ENCODE measurements around the gene CXCL5.

DNA sequence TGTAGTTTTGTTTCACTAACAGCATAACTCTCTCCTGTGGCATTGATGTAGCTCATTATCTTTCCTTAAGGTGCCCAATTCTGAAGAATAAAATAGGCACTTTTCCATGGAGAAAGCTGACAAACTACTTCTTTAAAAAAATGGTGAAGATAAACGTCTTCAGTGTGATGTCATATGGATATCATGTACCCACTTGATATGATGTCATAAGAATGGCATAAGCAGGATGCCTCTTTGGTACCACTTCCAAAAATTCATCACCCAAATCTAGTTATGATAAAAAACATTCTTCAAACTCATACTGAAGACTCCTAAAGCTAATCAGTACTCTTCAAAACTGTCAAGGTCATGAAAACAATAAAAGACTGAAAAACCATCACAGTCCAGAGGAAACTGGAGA lies 42.9 kb upstream of the CXCL5 start:
- TF ChIP-seq POLR2AphosphoS5 (IDR thresholded peaks at IDR 0.05) = no peak
- TF ChIP-seq, protein P1, sequence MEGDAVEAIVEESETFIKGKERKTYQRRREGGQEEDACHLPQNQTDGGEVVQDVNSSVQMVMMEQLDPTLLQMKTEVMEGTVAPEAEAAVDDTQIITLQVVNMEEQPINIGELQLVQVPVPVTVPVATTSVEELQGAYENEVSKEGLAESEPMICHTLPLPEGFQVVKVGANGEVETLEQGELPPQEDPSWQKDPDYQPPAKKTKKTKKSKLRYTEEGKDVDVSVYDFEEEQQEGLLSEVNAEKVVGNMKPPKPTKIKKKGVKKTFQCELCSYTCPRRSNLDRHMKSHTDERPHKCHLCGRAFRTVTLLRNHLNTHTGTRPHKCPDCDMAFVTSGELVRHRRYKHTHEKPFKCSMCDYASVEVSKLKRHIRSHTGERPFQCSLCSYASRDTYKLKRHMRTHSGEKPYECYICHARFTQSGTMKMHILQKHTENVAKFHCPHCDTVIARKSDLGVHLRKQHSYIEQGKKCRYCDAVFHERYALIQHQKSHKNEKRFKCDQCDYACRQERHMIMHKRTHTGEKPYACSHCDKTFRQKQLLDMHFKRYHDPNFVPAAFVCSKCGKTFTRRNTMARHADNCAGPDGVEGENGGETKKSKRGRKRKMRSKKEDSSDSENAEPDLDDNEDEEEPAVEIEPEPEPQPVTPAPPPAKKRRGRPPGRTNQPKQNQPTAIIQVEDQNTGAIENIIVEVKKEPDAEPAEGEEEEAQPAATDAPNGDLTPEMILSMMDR (IDR thresholded peaks at IDR 0.05) = no peak
